Astrocyte of the hippocampus (primary cell): ENCODE measurements around the gene XAGE5.
"Not testable (repeated sequence)": the region's sequence is repeated elsewhere in the genome, so short reads cannot be mapped to it uniquely, and the experiment has no call there.

ENCODE experiments used
- DNase-seq: peaks from one replicate; pipeline ENCODE4 v3.0.0; 2011; ENCODE audit warnings: low read depth, low spot score

XAGE5 gene

GRCh38 chrX:52811065-52811625 lies at the start of gene XAGE5:
TSS of gene XAGE5 (plus strand) at chrX:52811287. CDS start at chrX:52812567, 1,280 bp downstream.
- DNase-seq, result no peak

- DNase-seq, result not testable (repeated sequence)
These were observed 45.1 kb upstream of the XAGE5 start for GRCh38 chrX:52765983-52766382.

DNA sequence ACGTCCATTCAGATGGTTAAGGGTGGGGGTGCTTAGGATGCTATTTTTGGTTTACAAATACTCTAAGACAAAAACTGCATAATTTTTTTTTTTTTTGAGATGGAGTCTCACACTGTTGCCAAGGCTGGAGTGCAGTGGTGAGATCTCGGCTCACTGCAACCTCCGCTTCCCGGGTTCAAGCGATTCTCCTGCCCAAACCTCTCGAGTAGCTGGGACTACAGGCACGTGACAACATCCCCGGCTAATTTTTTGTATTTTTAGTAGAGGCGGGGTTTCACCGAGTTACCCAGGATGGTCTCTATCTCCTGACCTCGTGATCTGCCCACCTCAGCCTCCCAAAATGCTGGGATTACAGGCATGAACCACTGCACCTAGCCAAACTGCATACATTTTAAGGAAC lies 37.6 kb upstream of the XAGE5 start:
- not testable (repeated sequence) for DNase-seq

DNA sequence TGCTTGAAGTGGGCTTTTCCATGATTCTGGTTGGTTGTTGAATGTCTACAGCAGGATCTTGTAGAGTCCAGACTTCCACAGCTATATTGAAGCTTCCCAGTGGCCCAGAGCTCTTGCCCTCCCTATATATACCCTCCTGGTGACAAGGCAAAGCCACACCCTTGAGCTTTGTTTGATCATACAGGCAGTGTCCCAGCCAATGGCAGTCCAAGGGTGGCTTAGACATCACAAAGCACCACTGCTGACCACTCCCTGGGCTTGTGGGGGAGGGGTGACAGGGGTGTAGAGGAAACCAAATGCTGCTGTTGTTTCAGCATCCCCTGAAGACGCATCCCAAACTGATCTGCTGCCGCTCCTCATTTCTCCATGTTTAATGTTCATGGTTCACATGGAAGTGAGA lies 13.8 kb upstream of the XAGE5 start, which contains the start of gene SPANXN5:
SPANXN5 (minus strand) TSS at position 101 of the 400 bp plus-strand sequence; CDS start at position 22, 79 bp downstream.
- DNase-seq, result not testable (repeated sequence)

DNA sequence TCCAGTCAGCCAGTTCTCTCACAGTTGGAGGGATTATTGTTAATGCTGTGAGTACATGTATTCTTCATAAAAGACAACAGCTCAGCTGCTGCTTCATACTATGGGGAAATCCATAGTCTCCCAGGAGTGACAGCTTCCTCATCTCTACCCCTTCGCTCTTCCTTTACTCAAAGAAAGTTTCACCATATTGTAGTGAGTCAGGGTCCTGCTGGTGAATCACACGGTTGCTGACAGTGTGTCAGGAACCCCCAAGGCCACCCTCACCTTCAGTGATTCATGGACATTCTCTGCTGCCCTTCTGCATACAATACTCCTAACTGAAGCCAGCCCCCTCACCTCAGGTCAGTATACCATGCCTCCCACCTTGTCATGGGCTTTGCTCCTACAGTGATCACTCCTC lies 6.2 kb upstream of the XAGE5 start:
- not testable (repeated sequence) for DNase-seq

- no peak for DNase-seq
These were observed 8.7 kb downstream of the XAGE5 start for GRCh38 chrX:52819788-52820187.

- DNase-seq, result no peak
These were observed 10.1 kb downstream of the XAGE5 start for GRCh38 chrX:52821079-52821760.

GRCh38 chrX:52824608-52825007 lies 13.5 kb downstream of the XAGE5 start:
- DNase-seq, result no peak

- DNase-seq, result no peak
These were observed 19.5 kb downstream of the XAGE5 start for GRCh38 chrX:52830551-52830950.

GRCh38 chrX:52839137-52839536 lies 28.1 kb downstream of the XAGE5 start:
- DNase-seq, result no peak

GRCh38 chrX:52843619-52844018 lies 32.5 kb downstream of the XAGE5 start:
- DNase-seq, result not testable (repeated sequence)

GRCh38 chrX:52852110-52852860 lies 41.2 kb downstream of the XAGE5 start:
- peak; percentile 5 for DNase-seq

DNA sequence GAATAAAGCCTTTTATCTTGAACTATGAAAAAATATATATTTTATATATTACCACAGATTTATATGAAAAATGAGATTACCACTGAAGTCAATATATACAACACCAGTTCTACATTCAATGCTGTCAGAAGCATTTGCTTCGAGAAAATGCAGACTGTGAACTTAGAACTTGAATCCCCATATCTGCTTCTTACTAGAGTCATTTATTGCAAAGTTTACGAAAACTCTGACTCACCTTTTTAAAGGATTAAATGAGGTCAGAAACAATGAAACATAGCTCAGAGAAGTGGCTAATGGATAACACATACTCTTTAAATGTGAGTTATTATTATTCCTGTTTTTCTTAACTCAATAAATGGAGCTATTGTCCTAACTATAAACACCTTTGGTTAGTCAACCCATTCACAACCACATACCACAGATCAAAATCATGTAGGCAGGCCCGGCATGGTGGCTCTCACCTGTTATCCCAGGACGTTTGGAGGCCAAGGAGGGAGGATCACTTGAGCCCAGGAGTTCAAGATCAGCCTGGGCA lies 46.0 kb downstream of the XAGE5 start:
- not testable (repeated sequence) for DNase-seq

GRCh38 chrX:52865343-52865998 lies 54.4 kb downstream of the XAGE5 start:
- no peak for DNase-seq
